Activated naive CD8-positive, alpha-beta T cell (primary cell): Measurements from ENCODE around the gene VSIG2.

ENCODE experiments used
- H3K27ac Mint-ChIP-seq: one replicate; pipeline ENCODE4 v1.8.0; 2021; ENCODE audit warnings: mixed read lengths
- H3K27me3 Mint-ChIP-seq: one replicate; pipeline ENCODE4 v1.8.0; 2021; ENCODE audit warnings: mixed read lengths
- H3K36me3 Mint-ChIP-seq: one replicate; pipeline ENCODE4 v1.8.0; 2021; ENCODE audit warnings: mixed read lengths
- H3K4me1 Mint-ChIP-seq: one replicate; pipeline ENCODE4 v1.8.0; 2021; ENCODE audit warnings: low read depth, mixed read lengths
- H3K4me3 Mint-ChIP-seq: one replicate; pipeline ENCODE4 v1.8.0; 2021; ENCODE audit warnings: mild to moderate bottlenecking, mixed read lengths
- H3K9me3 Mint-ChIP-seq: one replicate; pipeline ENCODE4 v1.8.0; 2021; ENCODE audit warnings: low read depth, mixed read lengths

The VSIG2 gene

DNA sequence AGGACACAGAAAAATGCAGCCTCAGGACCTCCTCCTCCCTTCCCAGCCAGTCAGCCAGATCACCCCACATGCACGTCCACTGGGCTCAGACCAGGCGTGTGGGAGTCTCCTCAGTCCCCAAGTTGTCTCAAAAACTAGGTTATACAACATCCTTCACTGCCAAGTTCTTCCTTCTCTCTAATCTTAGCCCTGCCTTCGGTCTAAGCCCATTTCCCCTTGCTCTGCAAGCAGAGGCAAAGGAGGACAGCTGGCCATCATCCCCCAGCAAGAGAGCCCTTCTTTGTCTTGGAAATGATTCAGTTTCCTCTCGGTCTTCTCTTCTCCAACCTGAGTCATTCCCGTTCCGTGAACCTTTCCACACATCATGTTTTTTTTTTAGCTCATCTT, 26.3 kb downstream of the VSIG2 start:
- Mint-ChIP-seq H3K4me1 (peaks cover 21% of the 10 kb centered on the region), H3K4me3 (no peak overlapping the region), H3K9me3 (no peaks in the 10 kb centered on the region), H3K27ac (no peak overlapping the region), H3K27me3 (peaks cover 15% of the 10 kb centered on the region), H3K36me3 (no peaks in the 10 kb centered on the region)

DNA sequence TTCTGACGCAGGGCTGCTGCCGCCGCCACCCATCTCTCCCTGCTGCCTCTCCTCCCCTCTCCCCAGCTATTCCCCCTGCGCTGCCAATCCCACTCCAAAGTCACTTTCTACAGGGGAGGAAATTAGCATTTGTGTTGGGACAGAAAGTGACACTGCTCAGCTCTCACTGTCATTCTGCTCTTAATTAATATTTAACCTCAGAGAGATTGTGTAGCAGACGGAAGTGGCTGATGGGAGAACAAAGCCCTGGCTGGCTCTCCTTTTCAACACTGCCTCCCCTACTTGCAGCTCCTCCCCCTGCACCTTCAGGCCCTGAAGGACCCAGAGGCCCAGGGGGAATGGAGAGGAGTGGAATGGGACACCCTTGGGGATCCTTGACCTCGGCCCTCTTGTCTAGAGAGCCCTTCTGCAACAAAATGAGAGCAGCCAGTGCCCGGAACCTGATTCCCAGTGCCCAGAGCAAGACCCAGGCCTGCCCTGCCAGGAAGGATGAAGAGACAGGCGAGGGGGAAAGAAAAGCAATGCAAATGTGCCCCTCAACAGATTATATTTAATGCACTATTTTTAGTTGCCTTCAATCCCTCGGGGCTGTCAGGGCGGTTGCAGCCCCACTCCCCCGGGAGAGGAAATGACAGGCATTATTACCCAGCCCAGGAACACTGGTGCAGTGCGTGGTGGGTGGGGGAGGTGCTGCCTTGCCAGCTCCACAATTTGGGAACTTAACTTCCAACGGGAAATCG, 26.9 kb downstream of the VSIG2 start:
- Mint-ChIP-seq H3K4me1 (peaks cover 21% of the 10 kb centered on the region), H3K27ac (no peak overlapping the region), H3K4me3 (no peak overlapping the region), H3K9me3 (no peaks in the 10 kb centered on the region), H3K36me3 (no peaks in the 10 kb centered on the region), H3K27me3 (peaks cover 15% of the 10 kb centered on the region)

DNA sequence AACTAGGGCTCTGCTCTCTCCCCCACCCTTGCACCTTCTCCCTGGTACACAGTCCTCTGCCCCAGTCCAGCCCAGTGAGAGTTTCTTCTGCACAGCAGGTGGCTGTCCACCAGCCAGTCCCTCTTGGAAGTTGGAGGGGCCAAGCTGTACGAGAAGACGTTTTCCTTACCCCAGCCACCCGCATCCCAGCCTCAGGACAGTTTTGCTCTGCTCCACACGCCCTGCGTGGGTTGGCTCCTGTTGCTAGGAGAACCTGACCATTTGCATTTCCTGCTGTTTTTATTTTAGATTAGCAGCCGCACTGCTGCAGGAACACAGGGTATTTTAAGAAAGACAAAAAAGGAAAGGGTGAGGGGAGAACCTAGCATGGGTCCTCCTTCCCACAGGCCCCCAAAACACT, 29.9 kb downstream of the VSIG2 start:
- Mint-ChIP-seq H3K9me3 (no peaks in the 10 kb centered on the region), H3K27me3 (peaks cover 24% of the 10 kb centered on the region), H3K27ac (no peak overlapping the region), H3K4me1 (peaks cover 36% of the 10 kb centered on the region), H3K36me3 (no peaks in the 10 kb centered on the region), H3K4me3 (no peak overlapping the region)

DNA sequence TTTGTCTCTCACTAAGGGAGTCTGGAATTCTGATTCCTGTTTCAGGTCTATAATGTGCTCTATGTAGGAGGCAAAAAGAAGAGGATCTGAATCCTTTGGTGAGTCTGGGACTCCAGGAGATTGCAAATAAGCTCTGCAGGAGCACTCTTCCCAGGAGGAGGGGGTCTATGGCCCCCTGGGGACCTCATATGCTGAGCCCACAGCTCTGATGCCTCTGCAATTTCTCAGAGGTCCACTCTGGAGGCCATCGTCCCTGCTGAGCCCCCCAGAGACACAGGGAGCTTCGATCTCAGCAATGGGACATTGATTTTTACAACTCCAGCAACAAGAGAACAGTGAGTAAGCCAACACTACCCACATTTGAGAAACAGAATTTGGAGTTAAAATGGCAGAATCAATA, 32.5 kb downstream of the VSIG2 start:
- H3K27me3 Mint-ChIP-seq = peaks cover 30% of the 10 kb centered on the region
- no peak overlapping the region for H3K27ac Mint-ChIP-seq
- no peaks in the 10 kb centered on the region for H3K9me3 Mint-ChIP-seq
- peaks cover 8% of the 10 kb centered on the region for H3K36me3 Mint-ChIP-seq
- peaks cover 29% of the 10 kb centered on the region for H3K4me1 Mint-ChIP-seq
- no peak overlapping the region for H3K4me3 Mint-ChIP-seq

DNA sequence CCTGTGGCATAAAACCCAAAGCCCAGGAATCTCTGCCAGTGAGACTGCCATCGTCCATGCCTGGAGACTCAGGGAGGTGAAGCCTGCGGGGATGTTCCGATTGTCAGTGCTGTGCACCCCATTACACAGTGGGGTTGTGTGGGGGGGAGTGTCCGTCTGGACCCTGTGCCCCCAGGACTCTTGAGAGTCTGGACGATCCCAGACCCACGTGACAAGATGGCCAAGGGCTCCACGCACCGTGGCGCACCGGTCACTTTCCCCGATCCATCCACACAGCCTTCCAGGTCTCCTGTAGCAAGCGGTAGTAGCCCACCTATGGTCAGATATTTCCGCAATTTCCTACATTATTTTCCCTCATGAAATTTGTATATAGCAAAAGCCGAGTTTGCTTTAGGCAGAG, 33.3 kb downstream of the VSIG2 start:
- Mint-ChIP-seq H3K36me3 (peaks cover 13% of the 10 kb centered on the region), H3K9me3 (no peaks in the 10 kb centered on the region), H3K4me3 (peak overlapping the region; percentile 64), H3K4me1 (peaks cover 28% of the 10 kb centered on the region), H3K27ac (no peak overlapping the region), H3K27me3 (peaks cover 31% of the 10 kb centered on the region)

DNA sequence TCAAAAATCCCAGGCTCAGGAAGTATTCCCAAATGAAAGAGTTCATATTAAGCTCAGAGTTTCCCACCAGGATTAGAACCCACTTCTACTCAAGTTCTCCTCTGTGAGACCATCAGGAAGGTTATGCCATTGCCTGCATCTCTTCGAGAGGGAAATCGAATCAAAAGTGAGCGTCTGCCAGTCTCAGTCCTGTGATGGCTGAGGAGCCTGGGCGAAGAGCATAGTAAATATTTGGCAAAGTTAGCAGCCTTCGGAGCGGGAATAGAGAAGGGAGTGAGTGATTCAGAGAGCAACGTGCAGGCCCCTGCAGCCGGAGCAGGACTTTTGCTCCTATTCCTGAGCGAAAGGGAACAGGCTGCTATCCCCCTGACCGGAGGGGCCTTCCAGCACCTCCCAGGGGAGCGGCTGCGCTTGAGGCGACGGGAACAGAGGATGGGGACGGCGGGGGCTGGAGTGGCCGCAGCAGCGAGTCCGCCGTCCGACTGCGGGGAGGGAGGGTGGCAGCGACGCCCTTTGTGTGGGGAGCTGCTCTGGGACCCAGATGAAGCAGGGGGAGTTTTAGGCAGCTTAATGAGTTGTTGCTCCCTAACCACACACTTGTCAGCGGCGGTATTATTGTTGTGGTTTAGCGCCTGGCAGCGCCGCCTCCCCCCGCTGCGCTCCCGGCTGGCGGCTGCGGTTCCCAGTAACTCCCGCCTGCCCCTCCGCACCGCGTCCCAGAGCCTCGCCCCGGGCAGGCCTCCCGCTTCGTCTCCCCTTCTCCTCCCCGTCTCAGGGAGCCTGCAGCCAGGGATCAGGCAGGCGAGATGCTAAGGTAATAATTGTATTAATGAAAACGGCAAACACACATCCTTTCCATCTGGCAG, 34.0 kb downstream of the VSIG2 start:
- Mint-ChIP-seq H3K4me3 (peak overlapping the region; percentile 86), H3K27me3 (peaks cover 33% of the 10 kb centered on the region), H3K4me1 (peaks cover 28% of the 10 kb centered on the region), H3K27ac (no peak overlapping the region), H3K36me3 (peaks cover 16% of the 10 kb centered on the region), H3K9me3 (no peaks in the 10 kb centered on the region)

- Mint-ChIP-seq H3K4me3 (peak overlapping the region; percentile 86), H3K27ac (no peak overlapping the region), H3K36me3 (peaks cover 16% of the 10 kb centered on the region), H3K9me3 (no peaks in the 10 kb centered on the region), H3K27me3 (peaks cover 30% of the 10 kb centered on the region), H3K4me1 (peaks cover 23% of the 10 kb centered on the region)
Measured at GRCh38 chr11:124717421-124717785, 34.7 kb downstream of the VSIG2 start.

GRCh38 chr11:124716591-124716990, 35.5 kb downstream of the VSIG2 start:
- Mint-ChIP-seq H3K4me1 (peaks cover 17% of the 10 kb centered on the region), H3K4me3 (peak overlapping the region; percentile 14), H3K9me3 (no peaks in the 10 kb centered on the region), H3K27ac (no peak overlapping the region), H3K36me3 (peaks cover 18% of the 10 kb centered on the region), H3K27me3 (peaks cover 30% of the 10 kb centered on the region)

- Mint-ChIP-seq H3K27me3 (peaks cover 26% of the 10 kb centered on the region), H3K4me3 (no peak overlapping the region), H3K27ac (no peak overlapping the region), H3K9me3 (no peaks in the 10 kb centered on the region), H3K4me1 (peaks cover 4% of the 10 kb centered on the region), H3K36me3 (peaks cover 24% of the 10 kb centered on the region)
Measured at GRCh38 chr11:124712392-124712791, 39.7 kb downstream of the VSIG2 start.

GRCh38 chr11:124707829-124708228, 44.2 kb downstream of the VSIG2 start:
- no peaks in the 10 kb centered on the region for H3K4me1 Mint-ChIP-seq

DNA sequence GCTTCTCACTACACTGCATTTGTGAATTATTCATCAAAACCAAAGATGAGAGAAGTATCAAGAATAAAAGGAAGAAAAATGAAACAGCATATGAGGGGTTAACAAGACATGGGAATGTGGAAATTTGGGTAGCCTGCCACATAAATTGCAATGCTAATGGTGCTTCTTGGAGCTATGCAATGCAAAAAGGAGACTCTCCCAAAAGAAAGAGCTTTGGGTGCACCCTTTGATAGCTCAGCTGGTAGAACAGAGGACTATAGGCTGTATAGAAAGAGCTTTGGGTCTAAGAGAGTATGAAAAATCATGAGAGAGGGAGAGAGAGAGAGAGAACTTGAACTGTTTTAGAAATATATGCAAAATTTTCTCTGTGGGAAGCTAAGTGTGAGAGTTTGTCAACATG, 52.0 kb downstream of the VSIG2 start:
- Mint-ChIP-seq H3K36me3 (peaks cover 10% of the 10 kb centered on the region), H3K27ac (no peak overlapping the region), H3K4me1 (no peaks in the 10 kb centered on the region), H3K27me3 (peaks cover 9% of the 10 kb centered on the region), H3K4me3 (no peak overlapping the region), H3K9me3 (peaks cover 8% of the 10 kb centered on the region)

More at GRCh38 chr11:124707829-124708228, 44.2 kb downstream of the VSIG2 start:
- Mint-ChIP-seq H3K27ac (no peak overlapping the region), H3K9me3 (no peaks in the 10 kb centered on the region), H3K4me3 (no peak overlapping the region), H3K27me3 (peaks cover 10% of the 10 kb centered on the region), H3K36me3 (peaks cover 15% of the 10 kb centered on the region)

DNA sequence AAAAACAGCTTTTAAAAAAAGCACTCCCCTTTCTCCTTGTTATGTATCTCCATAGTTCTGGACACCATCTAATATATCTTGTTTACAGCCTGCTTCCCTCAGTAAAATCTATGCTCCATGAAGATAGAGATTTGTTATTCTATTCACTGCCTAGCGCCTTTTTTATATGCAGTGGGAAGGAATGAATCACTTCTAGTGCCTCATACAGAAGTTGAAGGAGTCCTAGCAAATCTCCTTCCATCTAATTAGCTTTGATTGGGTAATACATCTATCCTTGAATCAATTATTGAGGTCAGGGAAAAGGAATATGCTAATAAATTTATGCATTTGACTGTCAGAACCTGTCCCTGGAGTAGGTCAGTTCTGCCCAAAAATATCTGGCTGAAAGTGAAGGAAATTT, 52.5 kb downstream of the VSIG2 start:
- H3K4me3 Mint-ChIP-seq = no peak overlapping the region
- H3K4me1 Mint-ChIP-seq = no peaks in the 10 kb centered on the region

More for the DNA sequence above, 52.5 kb downstream of the VSIG2 start:
- peaks cover 9% of the 10 kb centered on the region for H3K27me3 Mint-ChIP-seq
- H3K9me3 Mint-ChIP-seq = peaks cover 8% of the 10 kb centered on the region
- H3K36me3 Mint-ChIP-seq = peaks cover 10% of the 10 kb centered on the region
- H3K27ac Mint-ChIP-seq = no peak overlapping the region
